Aorta (tissue), 5 donors: Measurements from ENCODE around the gene SPACA7. TPM values are rescaled to one million over a fixed set of nuclear protein-coding genes. Genes with fewer than 3 reads are reported as not detected.

ENCODE experiments used
- ATAC-seq: fragments of 200-7000 bp; cut with Tn5 transposase; one replicate; pipeline ENCODE4 v1.9.1; 2022; ENCODE audit warnings: moderate library complexity; ENCODE audit not compliant: low FRiP score
- DNase-seq, 2 donors: peaks; one replicate each; pipeline ENCODE4 v3.0.0-alpha.2; 2020
- H3K27ac ChIP-seq, 2 donors: one replicate each; pipeline ENCODE4 v1.5.1; 2013; ENCODE audit warnings: low read length in 2 of 2, mild to moderate bottlenecking in 2 of 2, moderate library complexity in 2 of 2, control low read depth in 1 of 2, inconsistent platforms in 1 of 2, low read depth in 1 of 2
- H3K27me3 ChIP-seq, 2 donors: one replicate each; pipeline ENCODE4 v1.6.1; 2013; ENCODE audit warnings: control low read depth in 1 of 2, low read length in 1 of 2, mild to moderate bottlenecking in 1 of 2, moderate library complexity in 1 of 2; ENCODE audit not compliant: insufficient read depth in 2 of 2, control insufficient read depth in 1 of 2
- H3K36me3 ChIP-seq, 2 donors: one replicate each; pipeline ENCODE4 v1.6.1; 2013; ENCODE audit warnings: control low read depth in 1 of 2, low read length in 1 of 2, mild to moderate bottlenecking in 1 of 2; ENCODE audit not compliant: insufficient read depth in 2 of 2, control insufficient read depth in 1 of 2
- H3K4me1 ChIP-seq, 2 donors: one replicate each; pipeline ENCODE4 v1.6.1; 2013; ENCODE audit warnings: low read length in 2 of 2, control low read depth in 1 of 2, mild to moderate bottlenecking in 1 of 2, moderate library complexity in 1 of 2; ENCODE audit not compliant: insufficient read depth in 2 of 2, control insufficient read depth in 1 of 2
- H3K4me3 ChIP-seq, 2 donors: one replicate each; pipeline ENCODE4 v1.5.1; 2013; ENCODE audit warnings: low read length in 2 of 2, control low read depth in 1 of 2, mild to moderate bottlenecking in 1 of 2
- H3K9me3 ChIP-seq: one replicate; pipeline ENCODE4 v1.6.1; 2013; ENCODE audit warnings: mild to moderate bottlenecking, low read length; ENCODE audit not compliant: control insufficient read depth
- WGBS, 2 donors: extraction: QIAGEN DNeasy Blood & Tissue Kit; methylation state at CpG; one replicate each; pipeline ENCODE4 v1.1.7; 2013; 5-methylcytosine and 5-hydroxymethylcytosine counted together
- intact Hi-C, 2 donors: fragments of 100-400 bp; cut with DNase I; formaldehyde crosslinking; loops; one replicate each; pipeline versions ENCODE4 v1.14.2 to v1.15.0; 2022
- polyA plus RNA-seq, 2 donors: library from polyadenylated mRNA; stranded (reverse); fragments of 200-250 nt; gene quantifications; one replicate each; pipeline ENCODE4 v1.2.3, GENCODE V29; 2013
- total RNA-seq, 2 donors: library from RNA; stranded (reverse); fragmentation: NEBNext Ultra II Directional; extraction: Animal tissue kit (Norgen Biotek cat#: 25700); gene quantifications; one replicate each; pipeline ENCODE4 v1.2.1, GENCODE V29; 2021
- donor health status: healthy with polysubstance abuse.
- donor health status: Bipolar disorder and iron deficiency.
- donor health status: DM: no; HTN: no; CAD: no.
- donor health status: DM: no; HTN: no; CAD: no.
- donor health status: DM: yes; HTN: yes; CAD: no.

Gene SPACA7
- total and polyA plus RNA-seq, 4 donors, result 0.45 TPM; not detected in 3

DNA sequence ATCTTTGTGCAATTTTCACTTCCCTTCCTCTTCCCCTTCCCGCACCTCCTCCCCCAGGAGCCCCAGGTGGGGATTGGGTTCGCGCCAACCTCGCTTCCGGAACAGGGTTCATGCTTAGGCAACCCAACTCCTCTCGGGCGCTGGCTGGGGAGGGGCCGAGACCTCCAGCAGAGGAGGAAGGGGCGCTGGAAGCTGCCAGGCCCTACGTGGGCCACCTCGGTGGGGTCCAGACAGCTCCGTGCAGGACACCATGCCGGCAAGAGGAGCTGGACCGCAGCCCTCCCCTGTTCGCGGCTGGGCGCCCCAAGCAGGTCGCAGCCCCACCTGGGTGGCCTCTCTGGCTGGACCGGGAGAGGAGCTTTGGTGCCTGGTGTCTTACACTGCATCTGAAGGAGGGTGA, 91.1 kb downstream of the SPACA7 start:
- intact Hi-C loops, result no loop called here
- Histone ChIP-seq H3K9me3 (peaks cover 3% of the 10 kb centered on the region), H3K4me3 (no peak overlapping the region), H3K4me1 (no peaks in the 10 kb centered on the region), H3K36me3 (no peaks in the 10 kb centered on the region), H3K27me3 (no peaks in the 10 kb centered on the region), H3K27ac (no peak overlapping the region)
- DNase-seq, result no peak
- WGBS, 2 donors, result 86 to 89% methylated on average over 19 of the region's 19 CpGs
- no peak for ATAC-seq

GRCh38 chr13:112468069-112468468, 91.9 kb downstream of the SPACA7 start:
- Histone ChIP-seq H3K27ac (no peak overlapping the region), H3K36me3 (no peaks in the 10 kb centered on the region), H3K27me3 (no peaks in the 10 kb centered on the region), H3K9me3 (peaks cover 3% of the 10 kb centered on the region), H3K4me3 (no peak overlapping the region), H3K4me1 (no peaks in the 10 kb centered on the region)
- DNase-seq (no peak), ATAC-seq (no peak)
- intact Hi-C loops, result no loop called here
- 88 to 90% methylated on average over 10 of the region's 10 CpGs for WGBS, 2 donors

DNA sequence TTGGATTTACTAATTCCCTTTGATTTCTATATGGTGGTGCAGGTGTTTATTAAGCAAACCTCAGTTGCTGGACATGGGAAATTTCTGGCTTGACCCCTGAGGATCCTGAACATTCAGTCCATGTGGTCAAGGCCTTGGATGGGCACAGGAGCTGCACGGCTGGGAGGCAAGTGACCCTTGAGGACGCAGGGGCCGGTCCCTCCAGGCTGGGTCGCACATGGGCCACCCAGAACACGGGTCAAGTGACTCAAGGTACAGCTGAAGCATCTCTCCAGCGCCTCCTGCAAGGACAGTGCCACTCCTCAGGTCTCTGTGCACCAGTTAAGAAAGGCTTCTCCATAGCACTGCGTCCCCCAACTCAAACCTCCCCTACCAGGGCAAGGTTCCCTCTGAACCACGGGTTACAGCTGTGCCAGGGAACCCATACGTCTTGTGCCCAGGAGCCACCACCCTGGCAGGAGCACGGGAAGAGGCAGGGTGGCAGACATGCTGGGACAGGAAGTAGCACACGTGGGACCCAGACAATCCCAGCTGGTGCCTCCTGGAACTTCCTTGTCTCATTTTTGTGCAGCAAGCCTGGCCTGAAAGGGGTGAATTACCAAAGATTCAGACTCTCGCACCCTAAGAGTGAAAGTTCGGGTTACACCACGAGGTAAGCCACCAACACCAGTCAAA, 93.1 kb downstream of the SPACA7 start:
- peaks cover 3% of the 10 kb centered on the region for H3K9me3 ChIP-seq
- H3K4me3 ChIP-seq, result no peak overlapping the region
- no peak overlapping the region for H3K27ac ChIP-seq
- DNase-seq (no peak), ATAC-seq (no peak)
- H3K4me1 ChIP-seq, result no peaks in the 10 kb centered on the region
- no peaks in the 10 kb centered on the region for H3K27me3 ChIP-seq
- no peaks in the 10 kb centered on the region for H3K36me3 ChIP-seq
- 87 to 89% methylated on average over 14 of the region's 14 CpGs for WGBS, 2 donors
- intact Hi-C loops, result no loop called here

DNA sequence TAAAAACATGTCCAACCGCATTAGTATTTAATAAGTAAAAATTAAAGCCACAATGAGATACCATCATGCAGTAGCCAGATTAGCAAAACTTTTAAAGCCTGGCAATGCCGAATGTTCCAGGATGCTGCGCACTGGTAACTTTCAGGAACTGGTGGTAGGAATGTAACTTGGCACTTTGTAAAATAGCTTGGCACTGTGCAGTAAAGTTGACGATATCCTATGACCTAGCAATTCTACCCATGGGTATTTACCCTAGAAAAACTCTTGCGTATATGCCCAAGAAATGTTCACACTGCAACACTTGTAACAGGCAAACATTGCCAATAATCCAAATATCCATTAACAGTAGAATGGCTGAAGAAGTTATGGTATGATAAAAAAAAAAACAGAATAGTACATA, 97.7 kb downstream of the SPACA7 start:
- Histone ChIP-seq H3K4me1 (no peaks in the 10 kb centered on the region), H3K36me3 (no peaks in the 10 kb centered on the region), H3K9me3 (peaks cover 3% of the 10 kb centered on the region), H3K27ac (no peak overlapping the region), H3K27me3 (no peaks in the 10 kb centered on the region), H3K4me3 (no peak overlapping the region)
- DNase-seq (no peak), ATAC-seq (no peak)
- intact Hi-C loops, result no loop called here
- 79 to 84% methylated on average over 5 of the region's 5 CpGs for WGBS, 2 donors

GRCh38 chr13:112474869-112475268, 98.7 kb downstream of the SPACA7 start:
- Histone ChIP-seq H3K4me3 (no peak overlapping the region), H3K4me1 (no peaks in the 10 kb centered on the region), H3K36me3 (no peaks in the 10 kb centered on the region), H3K27me3 (no peaks in the 10 kb centered on the region), H3K27ac (no peak overlapping the region), H3K9me3 (peaks cover 1% of the 10 kb centered on the region)
- intact Hi-C loops, result no loop called here
- ATAC-seq, result no peak
- no peak for DNase-seq
- WGBS, 2 donors, result 76 to 79% methylated on average over 8 of the region's 8 CpGs

DNA sequence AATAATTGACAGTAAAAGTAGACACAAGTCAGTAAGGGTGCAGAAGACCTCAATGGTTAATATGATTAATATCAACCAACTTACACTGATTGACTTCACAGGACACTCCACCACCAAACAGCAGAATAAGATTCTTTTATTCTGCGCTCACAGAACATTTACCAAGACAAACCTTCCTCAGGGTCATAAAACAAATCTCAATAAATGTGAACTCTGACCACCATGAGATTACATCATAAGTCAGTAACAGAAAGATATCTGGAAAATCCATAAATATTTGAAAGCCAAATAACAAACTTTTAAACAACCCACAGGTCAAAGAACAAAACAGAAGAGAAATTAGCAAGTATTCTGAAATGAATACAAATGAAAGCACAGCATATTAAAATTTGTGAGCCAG, 99.7 kb downstream of the SPACA7 start:
- H3K4me1 ChIP-seq, result no peaks in the 10 kb centered on the region
- ATAC-seq (no peak), DNase-seq (no peak)
- intact Hi-C loops, result no loop called here
- no peaks in the 10 kb centered on the region for H3K36me3 ChIP-seq
- peaks cover 1% of the 10 kb centered on the region for H3K9me3 ChIP-seq
- no peaks in the 10 kb centered on the region for H3K27me3 ChIP-seq
- WGBS, 2 donors, result 95 to 97% methylated on average over 1 of the region's 1 CpG
- no peak overlapping the region for H3K4me3 ChIP-seq
- no peak overlapping the region for H3K27ac ChIP-seq

- H3K27me3 ChIP-seq, result no peaks in the 10 kb centered on the region
- no peaks in the 10 kb centered on the region for H3K36me3 ChIP-seq
- no peak overlapping the region for H3K27ac ChIP-seq
- ATAC-seq, result no peak
- intact Hi-C loops, result no loop called here
- no peak overlapping the region for H3K4me3 ChIP-seq
- no peaks in the 10 kb centered on the region for H3K9me3 ChIP-seq
- H3K4me1 ChIP-seq, result no peaks in the 10 kb centered on the region
- 78 to 84% methylated on average over 9 of the region's 9 CpGs for WGBS, 2 donors
- no peak for DNase-seq
Observed at GRCh38 chr13:112477070-112477619, 101.0 kb downstream of the SPACA7 start.

DNA sequence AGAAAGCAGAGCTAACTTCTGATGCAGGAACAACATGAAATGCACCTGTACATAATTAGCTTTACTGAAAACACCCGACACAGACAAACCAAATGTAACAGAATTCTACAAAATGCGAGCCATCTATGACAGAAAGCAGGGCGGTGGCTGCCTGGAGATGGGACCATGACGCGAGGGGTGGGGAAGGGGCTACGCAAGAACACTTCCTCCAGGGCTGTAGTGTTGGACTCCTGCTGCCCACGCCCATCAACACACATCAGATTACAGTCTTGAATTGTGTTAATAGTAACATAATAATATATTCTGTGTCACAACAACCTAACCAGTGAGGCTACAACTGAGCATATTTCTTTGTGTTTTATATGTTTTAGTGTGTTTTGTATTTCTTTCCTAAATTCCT, 103.2 kb downstream of the SPACA7 start:
- WGBS, 2 donors, result 91 to 93% methylated on average over 7 of the region's 7 CpGs
- intact Hi-C loops, result no loop called here
- no peaks in the 10 kb centered on the region for H3K27me3 ChIP-seq

GRCh38 chr13:112481458-112481857, 105.3 kb downstream of the SPACA7 start:
- intact Hi-C loops, result no loop called here
- no peaks in the 10 kb centered on the region for H3K4me1 ChIP-seq
- no peak for DNase-seq
- no peak overlapping the region for H3K27ac ChIP-seq
- ATAC-seq, result no peak
- H3K9me3 ChIP-seq, result peaks cover 1% of the 10 kb centered on the region
- no peaks in the 10 kb centered on the region for H3K27me3 ChIP-seq
- no peaks in the 10 kb centered on the region for H3K36me3 ChIP-seq
- no peak overlapping the region for H3K4me3 ChIP-seq

More for the DNA sequence above, 103.2 kb downstream of the SPACA7 start:
- Histone ChIP-seq H3K9me3 (no peaks in the 10 kb centered on the region), H3K36me3 (no peaks in the 10 kb centered on the region), H3K4me3 (no peak overlapping the region), H3K4me1 (no peaks in the 10 kb centered on the region), H3K27ac (no peak overlapping the region)
- DNase-seq (no peak), ATAC-seq (no peak)
